Mesodermal cell (in vitro differentiated cells): ENCODE results near the gene EPS15.
A peak's percentile ranks its signal among the peaks of the same experiment; 100 is the strongest.
"Not testable (repeated sequence)": the region's sequence is repeated elsewhere in the genome, so short reads cannot be mapped to it uniquely, and the experiment has no call there.

Experiments
- H3K27ac ChIP-seq: 2 replicates; pipeline ENCODE4 v1.7.0; 2013; ENCODE audit warnings: mild to moderate bottlenecking, low read depth, low read length, moderate library complexity; ENCODE audit not compliant: severe bottlenecking
- H3K36me3 ChIP-seq: 2 replicates; pipeline ENCODE4 v1.7.1; 2013; ENCODE audit warnings: mild to moderate bottlenecking, low read length, moderate library complexity; ENCODE audit not compliant: control insufficient read depth, insufficient read depth
- H3K4me1 ChIP-seq: one replicate; pipeline ENCODE4 v1.7.1; 2013; ENCODE audit warnings: mild to moderate bottlenecking, low read length; ENCODE audit not compliant: insufficient read depth, control insufficient read depth, poor library complexity, severe bottlenecking
- H3K4me3 ChIP-seq: 2 replicates; pipeline ENCODE4 v1.7.0; 2013; ENCODE audit warnings: low read length, control low read depth, mild to moderate bottlenecking; ENCODE audit not compliant: insufficient read depth, poor library complexity, severe bottlenecking; ENCODE audit errors: extremely low read depth
- H3K9me3 ChIP-seq: 2 replicates; pipeline ENCODE4 v1.7.1; 2013; ENCODE audit warnings: mild to moderate bottlenecking, low read length, moderate library complexity; ENCODE audit not compliant: control insufficient read depth
- WGBS, 2 experiments: methylation state at CpG; one replicate each; pipeline ENCODE4 v1.1.5; 2013; ENCODE audit warnings: missing lambda C conversion rate in 2 of 2; ENCODE audit not compliant: insufficient coverage in 2 of 2; 5-methylcytosine and 5-hydroxymethylcytosine counted together

EPS15 gene

GRCh38 chr1:51330331-51331201, 188.5 kb downstream of the EPS15 start, which contains the start of gene TTC39A:
Gene TTC39A (minus strand): TSS chr1:51330562. CDS start chr1:51330477, 85 bp downstream.
- Histone ChIP-seq H3K36me3 (no peaks in the 10 kb centered on the region), H3K4me1 (peaks cover 14% of the 10 kb centered on the region), H3K9me3 (no peaks in the 10 kb centered on the region), H3K27ac (peak within 1 kb of the TSS; percentile 74), H3K4me3 (peak within 1 kb of the TSS; percentile 33)
- WGBS, 2 experiments = 3 to 4% methylated on average over 48 to 57 of the region's 87 CpGs

DNA sequence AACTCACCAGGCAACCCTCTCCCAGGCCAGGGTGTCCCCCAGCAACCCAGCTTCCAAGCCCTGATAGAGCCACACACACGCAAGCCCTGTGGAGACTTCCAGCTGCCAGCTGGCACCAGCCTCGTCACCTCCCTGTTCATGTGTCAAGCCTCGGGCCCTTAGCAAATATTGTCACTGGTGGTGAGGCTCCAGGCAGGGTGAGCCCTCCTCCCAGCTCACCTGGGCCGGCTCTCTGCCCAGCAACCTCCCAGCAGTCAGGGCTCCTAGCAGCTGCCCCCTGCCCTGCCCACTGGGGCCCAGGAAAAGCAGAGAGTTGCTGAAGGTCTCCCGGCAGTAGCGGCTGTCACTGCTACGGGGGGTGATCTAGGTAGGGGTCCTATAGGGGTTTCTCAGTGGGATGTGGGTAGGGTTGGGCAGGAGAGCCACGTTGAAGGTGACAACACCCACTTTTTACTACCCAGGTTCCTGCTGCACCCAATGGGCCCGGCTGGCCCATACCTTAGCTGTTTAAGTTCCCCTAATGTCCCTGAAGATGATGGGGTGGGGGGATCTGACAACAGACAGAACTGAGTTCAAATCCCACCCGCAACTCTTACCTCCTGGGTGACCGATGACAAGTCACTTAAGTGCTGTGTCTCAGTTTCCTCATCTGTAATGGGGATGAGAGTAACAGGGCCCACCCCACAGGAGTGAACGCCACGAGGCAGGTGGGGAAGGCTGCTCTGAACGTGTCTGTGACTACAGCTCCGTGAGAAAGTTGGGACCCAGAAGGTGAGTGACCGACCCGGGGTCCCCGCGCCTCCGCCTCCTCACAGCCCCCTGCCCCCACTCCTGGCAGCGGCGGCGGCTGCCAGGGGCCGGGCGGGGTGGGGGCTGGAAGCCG, 189.4 kb downstream of the EPS15 start:
- peaks cover 14% of the 10 kb centered on the region for H3K4me1 ChIP-seq
- H3K4me3 ChIP-seq = no peak overlapping the region
- 32 to 44% methylated on average over 18 to 22 of the region's 26 CpGs for WGBS, 2 experiments
- H3K27ac ChIP-seq = no peak overlapping the region
- no peaks in the 10 kb centered on the region for H3K36me3 ChIP-seq
- no peaks in the 10 kb centered on the region for H3K9me3 ChIP-seq

DNA sequence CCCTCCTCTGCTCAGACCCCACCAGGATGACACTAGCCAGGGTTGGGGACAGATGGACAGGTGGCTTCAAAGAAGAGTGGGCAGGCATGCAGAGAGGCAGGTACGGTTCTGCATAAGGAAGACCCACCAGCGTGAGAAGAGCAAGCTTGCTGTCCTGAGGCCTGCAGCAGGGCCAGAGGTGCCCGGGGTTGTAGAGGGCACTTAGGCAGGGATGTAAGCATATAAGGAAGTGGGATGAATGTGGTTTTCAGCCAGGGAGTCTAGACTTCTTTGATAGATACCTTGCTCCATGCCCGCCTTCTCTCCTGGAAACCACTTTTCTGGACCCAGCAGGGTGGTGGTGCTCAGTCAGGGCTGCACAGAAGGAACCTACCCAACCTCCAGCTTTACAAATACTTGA, 190.1 kb downstream of the EPS15 start:
- WGBS, 2 experiments = 87 to 100% methylated on average over 2 to 4 of the region's 4 CpGs
- Histone ChIP-seq H3K4me3 (no peak overlapping the region), H3K36me3 (no peaks in the 10 kb centered on the region), H3K9me3 (no peaks in the 10 kb centered on the region), H3K4me1 (peaks cover 14% of the 10 kb centered on the region), H3K27ac (no peak overlapping the region)

DNA sequence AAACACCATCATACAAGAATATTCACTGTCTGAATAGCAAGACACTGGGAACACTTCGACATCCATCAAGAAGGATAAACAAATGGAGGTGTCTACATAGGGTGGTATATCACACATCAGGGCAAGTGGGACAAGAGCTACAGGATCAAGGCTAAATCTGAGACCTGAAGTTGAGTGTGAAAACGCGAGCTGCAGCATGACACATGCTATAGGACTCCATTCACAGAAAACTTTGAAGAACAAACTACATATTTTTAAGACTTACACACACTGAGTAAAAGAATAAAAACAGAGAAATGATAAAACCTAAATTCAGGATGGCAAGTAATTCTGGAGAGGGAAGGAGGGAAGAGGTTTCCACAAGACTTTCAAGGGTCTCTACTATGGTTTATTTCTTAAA, 190.8 kb downstream of the EPS15 start:
- no peak overlapping the region for H3K4me3 ChIP-seq
- no peaks in the 10 kb centered on the region for H3K36me3 ChIP-seq
- H3K4me1 ChIP-seq = peaks cover 14% of the 10 kb centered on the region
- WGBS, 2 experiments = 100% methylated on average over 1 of the region's 3 CpGs; no CpG with 5 or more reads in 1 of the 2 experiments
- no peaks in the 10 kb centered on the region for H3K9me3 ChIP-seq
- no peak overlapping the region for H3K27ac ChIP-seq

- no peak overlapping the region for H3K27ac ChIP-seq
- no peak overlapping the region for H3K4me3 ChIP-seq
- no peaks in the 10 kb centered on the region for H3K9me3 ChIP-seq
- 84 to 86% methylated on average over 3 to 4 of the region's 5 CpGs for WGBS, 2 experiments
- H3K36me3 ChIP-seq = no peaks in the 10 kb centered on the region
- H3K4me1 ChIP-seq = peaks cover 14% of the 10 kb centered on the region
These were observed 191.7 kb downstream of the EPS15 start for GRCh38 chr1:51327386-51327785.

GRCh38 chr1:51326839-51327238, 192.2 kb downstream of the EPS15 start:
- Histone ChIP-seq H3K36me3 (no peaks in the 10 kb centered on the region), H3K4me3 (no peak overlapping the region), H3K9me3 (no peaks in the 10 kb centered on the region), H3K27ac (no peak overlapping the region), H3K4me1 (peaks cover 11% of the 10 kb centered on the region)
- 93 to 100% methylated on average over 1 to 3 of the region's 8 CpGs for WGBS, 2 experiments

DNA sequence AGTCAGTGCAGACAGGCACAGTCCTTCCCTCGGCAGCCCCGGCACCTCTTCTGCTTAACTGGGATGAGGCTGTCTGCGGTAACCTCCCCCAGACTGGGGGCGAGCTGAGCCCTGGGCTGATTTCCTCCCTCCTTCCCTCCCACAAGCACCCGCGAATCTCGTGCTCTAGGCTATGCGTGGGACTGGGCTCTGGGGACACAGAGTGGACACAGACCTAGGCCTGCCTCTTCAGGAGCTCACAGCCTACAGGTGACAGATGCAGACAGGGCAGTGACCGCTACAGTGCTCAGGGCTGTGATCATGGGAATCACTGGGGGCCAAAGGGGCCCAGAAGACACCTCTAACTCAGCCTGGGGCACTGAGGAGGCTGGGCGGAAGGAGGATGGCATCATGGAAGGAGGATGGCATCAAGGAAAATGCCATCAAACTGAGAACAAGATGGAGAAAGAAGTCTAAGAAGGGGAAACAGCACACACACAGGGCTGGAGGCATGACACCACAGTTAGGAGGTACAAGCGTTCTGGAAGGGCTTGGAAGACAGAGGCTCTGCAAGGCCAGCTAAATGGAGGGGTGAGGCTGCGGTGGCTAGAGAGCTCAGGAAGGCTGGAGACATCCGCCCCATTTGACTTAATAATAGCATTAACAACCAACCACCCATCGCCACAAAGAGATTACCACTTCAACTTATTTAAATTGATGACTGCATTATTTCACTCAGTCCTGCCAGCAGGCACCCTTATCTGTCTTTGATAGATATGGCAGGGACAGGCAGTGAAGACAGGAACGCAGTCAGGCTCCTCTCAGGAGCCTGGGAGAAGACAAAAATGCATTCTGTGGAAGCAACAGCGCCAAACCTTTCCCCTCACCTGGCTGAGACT, 192.9 kb downstream of the EPS15 start:
- 90 to 92% methylated on average over 10 of the region's 16 CpGs for WGBS, 2 experiments

DNA sequence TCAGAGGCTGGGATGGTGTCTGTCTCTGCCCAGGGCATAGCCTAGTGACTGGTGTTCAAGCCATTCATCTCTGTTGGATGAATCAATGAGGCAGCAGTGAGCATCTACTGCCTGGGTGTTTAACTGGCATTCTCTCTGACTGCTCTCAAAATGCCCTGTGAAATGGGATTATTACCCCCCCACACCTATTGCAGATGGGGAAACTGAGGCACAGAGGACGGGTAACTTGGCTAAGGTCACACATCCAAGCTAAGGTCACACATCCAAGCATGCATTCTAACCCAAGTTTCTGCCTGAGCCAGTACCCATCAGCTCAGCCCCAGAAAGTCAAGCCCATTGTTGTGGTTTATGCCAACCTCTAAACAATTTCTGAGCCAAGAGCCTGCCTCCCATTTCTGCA, 193.7 kb downstream of the EPS15 start:
- Histone ChIP-seq H3K27ac (no peak overlapping the region), H3K4me3 (no peak overlapping the region), H3K36me3 (no peaks in the 10 kb centered on the region), H3K4me1 (no peaks in the 10 kb centered on the region), H3K9me3 (no peaks in the 10 kb centered on the region)
- WGBS, 2 experiments = 100% methylated on average over 1 of the region's 1 CpG; no CpG with 5 or more reads in 1 of the 2 experiments

More for the DNA sequence above, 192.9 kb downstream of the EPS15 start:
- no peaks in the 10 kb centered on the region for H3K36me3 ChIP-seq
- no peak overlapping the region for H3K4me3 ChIP-seq
- no peaks in the 10 kb centered on the region for H3K9me3 ChIP-seq
- peaks cover 4% of the 10 kb centered on the region for H3K4me1 ChIP-seq
- no peak overlapping the region for H3K27ac ChIP-seq

DNA sequence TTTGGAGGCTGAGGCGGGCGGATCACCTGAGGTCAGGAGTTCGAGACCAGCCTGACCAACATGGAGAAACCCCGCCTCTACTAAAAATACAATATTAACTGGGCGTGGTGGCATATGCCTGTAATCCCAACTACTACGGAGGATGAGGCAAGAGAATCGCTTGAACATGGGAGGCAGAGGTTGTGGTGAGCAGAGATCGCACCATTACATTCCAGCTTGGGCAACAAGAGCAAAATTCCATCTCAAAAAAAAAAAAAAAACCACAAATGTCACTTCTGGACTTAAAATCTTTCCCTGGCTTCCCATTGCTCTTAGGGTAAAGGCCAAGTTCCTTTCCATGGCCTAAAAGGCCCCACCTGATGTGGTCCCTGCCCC, 194.1 kb downstream of the EPS15 start:
- H3K27ac ChIP-seq, H3K4me1 ChIP-seq, H3K4me3 ChIP-seq, H3K9me3 ChIP-seq, H3K36me3 ChIP-seq: not testable (repeated sequence)
- 75 to 95% methylated on average over 3 to 4 of the region's 8 CpGs for WGBS, 2 experiments
